ENCODE measurements around the gene CALN1. TPM values are rescaled to one million over a fixed set of nuclear protein-coding genes. Genes with fewer than 3 reads are reported as not detected.

Gene CALN1
- polyA plus RNA-seq, 1 donor (not counting 4 experiments of a cell fraction or from before 2014, with no cell fraction given): not detected

DNA sequence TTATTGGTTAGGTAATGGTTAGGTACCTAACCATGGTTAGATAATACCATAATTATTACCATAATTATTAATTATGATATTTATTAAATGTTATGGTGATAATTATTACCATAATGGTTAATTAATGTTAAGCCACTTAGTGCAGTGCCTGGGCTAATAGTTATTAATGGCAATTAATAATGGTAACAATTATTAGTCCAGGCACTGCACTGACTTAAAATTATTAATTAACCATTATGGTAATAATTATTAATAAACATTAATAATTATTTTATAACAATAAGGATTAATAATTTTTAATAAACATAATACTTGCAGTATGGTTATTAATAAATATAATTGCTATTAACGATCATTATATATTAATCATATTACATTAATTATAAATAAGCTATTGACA, 604.0 kb downstream of the CALN1 start:
- Histone ChIP-seq H3K4me1 (ENCODE audit: control insufficient read depth, extremely low read depth, insufficient read depth, low read length) (no peaks in the 10 kb centered on the region), H3K36me3 (ENCODE audit: control insufficient read depth in 2 of 2, extremely low read depth in 1 of 2, insufficient read depth in 2 of 2, low read length in 2 of 2) (no peaks in the 10 kb centered on the region), H3K79me2 (ENCODE audit: control insufficient read depth, insufficient read depth, low read length) (no peaks in the 10 kb centered on the region), H3K9me1 (ENCODE audit: control insufficient read depth, extremely low read depth, insufficient read depth, low read length) (no peaks in the 10 kb centered on the region), H3K4me2 (ENCODE audit: control insufficient read depth, extremely low read depth, insufficient read depth, low read depth, low read length) (no peak overlapping the region), H2AFZ (ENCODE audit: control insufficient read depth, low read length) (no peak overlapping the region), H3K9ac (ENCODE audit: control insufficient read depth, extremely low read depth, insufficient read depth, low read length) (no peak overlapping the region), H3K27me3 (ENCODE audit: control insufficient read depth, extremely low read depth, insufficient read depth, low read length) (no peaks in the 10 kb centered on the region), H3K27ac (ENCODE audit: control insufficient read depth, insufficient read depth, low read length) (no peak overlapping the region), H3K9me3 (ENCODE audit: control insufficient read depth, low read depth, low read length) (peaks cover 4% of the 10 kb centered on the region), H4K20me1 (ENCODE audit: control insufficient read depth, extremely low read depth, insufficient read depth, low read length) (no peaks in the 10 kb centered on the region), H3K4me3 (ENCODE audit: control insufficient read depth in 2 of 3, extremely low read depth in 1 of 3, insufficient read depth in 2 of 3, low read depth in 1 of 3, low read length in 3 of 3) (no peak overlapping the region)
- DNase-seq (ENCODE audit: low read depth, low spot score) (no peak), FAIRE-seq (no peak)
- dilution Hi-C loops (cut with MboI; ENCODE audit: extremely low pct_ligation_motif_present, low sequenced_read_pairs): no loop called here
- TF ChIP-seq, protein P1, sequence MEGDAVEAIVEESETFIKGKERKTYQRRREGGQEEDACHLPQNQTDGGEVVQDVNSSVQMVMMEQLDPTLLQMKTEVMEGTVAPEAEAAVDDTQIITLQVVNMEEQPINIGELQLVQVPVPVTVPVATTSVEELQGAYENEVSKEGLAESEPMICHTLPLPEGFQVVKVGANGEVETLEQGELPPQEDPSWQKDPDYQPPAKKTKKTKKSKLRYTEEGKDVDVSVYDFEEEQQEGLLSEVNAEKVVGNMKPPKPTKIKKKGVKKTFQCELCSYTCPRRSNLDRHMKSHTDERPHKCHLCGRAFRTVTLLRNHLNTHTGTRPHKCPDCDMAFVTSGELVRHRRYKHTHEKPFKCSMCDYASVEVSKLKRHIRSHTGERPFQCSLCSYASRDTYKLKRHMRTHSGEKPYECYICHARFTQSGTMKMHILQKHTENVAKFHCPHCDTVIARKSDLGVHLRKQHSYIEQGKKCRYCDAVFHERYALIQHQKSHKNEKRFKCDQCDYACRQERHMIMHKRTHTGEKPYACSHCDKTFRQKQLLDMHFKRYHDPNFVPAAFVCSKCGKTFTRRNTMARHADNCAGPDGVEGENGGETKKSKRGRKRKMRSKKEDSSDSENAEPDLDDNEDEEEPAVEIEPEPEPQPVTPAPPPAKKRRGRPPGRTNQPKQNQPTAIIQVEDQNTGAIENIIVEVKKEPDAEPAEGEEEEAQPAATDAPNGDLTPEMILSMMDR (optimal IDR thresholded peaks at IDR 0.05 in 1 of 3, IDR thresholded peaks at IDR 0.05 in 1 of 3, conservative IDR thresholded peaks at IDR 0.05 in 1 of 3; ENCODE audit: extremely low read depth in 1 of 3, insufficient read depth in 2 of 3, low read length in 3 of 3): no peak
- no peak for TF ChIP-seq EZH2 (IDR thresholded peaks at IDR 0.05; ENCODE audit: low read length)

DNA sequence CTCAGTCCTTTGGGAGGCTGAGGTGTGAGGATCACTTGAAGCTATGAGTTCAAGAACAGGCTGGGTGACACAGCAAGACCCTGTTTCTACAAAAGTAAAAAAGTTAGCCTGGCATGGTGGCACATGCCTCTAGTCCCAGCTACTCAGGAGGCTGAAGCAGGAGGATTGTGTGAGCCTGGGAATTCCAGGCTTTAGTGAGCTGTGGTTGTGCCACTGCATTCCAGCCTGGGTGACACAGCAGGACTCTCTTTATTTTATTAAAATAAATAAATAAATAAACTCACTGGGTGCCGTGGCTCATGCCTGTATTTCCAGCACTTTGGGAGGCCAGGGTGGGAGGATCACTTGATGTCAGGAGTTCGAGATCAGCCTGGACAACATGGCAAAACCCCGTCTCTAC, 607.9 kb downstream of the CALN1 start:
- dilution Hi-C loops (cut with MboI; ENCODE audit: extremely low pct_ligation_motif_present, low sequenced_read_pairs): no loop called here
- peaks cover 8% of the 10 kb centered on the region for H3K9me3 ChIP-seq (ENCODE audit: control insufficient read depth, low read depth, low read length)
- TF ChIP-seq, protein P1 (optimal IDR thresholded peaks at IDR 0.05 in 1 of 3, IDR thresholded peaks at IDR 0.05 in 1 of 3, conservative IDR thresholded peaks at IDR 0.05 in 1 of 3; ENCODE audit: extremely low read depth in 1 of 3, insufficient read depth in 2 of 3, low read length in 3 of 3): no peak
- TF ChIP-seq EZH2 (IDR thresholded peaks at IDR 0.05; ENCODE audit: low read length): no peak
- FAIRE-seq (no peak), DNase-seq (ENCODE audit: low read depth, low spot score) (no peak)
- no peak overlapping the region for H2AFZ ChIP-seq (ENCODE audit: control insufficient read depth, low read length)
- no peaks in the 10 kb centered on the region for H3K4me1 ChIP-seq (ENCODE audit: control insufficient read depth, extremely low read depth, insufficient read depth, low read length)
- H3K9ac ChIP-seq (ENCODE audit: control insufficient read depth, extremely low read depth, insufficient read depth, low read length): no peak overlapping the region
- H3K9me1 ChIP-seq (ENCODE audit: control insufficient read depth, extremely low read depth, insufficient read depth, low read length): no peaks in the 10 kb centered on the region
- H3K4me2 ChIP-seq (ENCODE audit: control insufficient read depth, extremely low read depth, insufficient read depth, low read depth, low read length): no peak overlapping the region
- no peak overlapping the region for H3K4me3 ChIP-seq (ENCODE audit: control insufficient read depth in 2 of 3, extremely low read depth in 1 of 3, insufficient read depth in 2 of 3, low read depth in 1 of 3, low read length in 3 of 3)
- H3K27ac ChIP-seq (ENCODE audit: control insufficient read depth, insufficient read depth, low read length): no peak overlapping the region
- H3K27me3 ChIP-seq (ENCODE audit: control insufficient read depth, extremely low read depth, insufficient read depth, low read length): no peaks in the 10 kb centered on the region
- no peaks in the 10 kb centered on the region for H3K36me3 ChIP-seq (ENCODE audit: control insufficient read depth in 2 of 2, extremely low read depth in 1 of 2, insufficient read depth in 2 of 2, low read length in 2 of 2)
- H4K20me1 ChIP-seq (ENCODE audit: control insufficient read depth, extremely low read depth, insufficient read depth, low read length): no peaks in the 10 kb centered on the region
- no peaks in the 10 kb centered on the region for H3K79me2 ChIP-seq (ENCODE audit: control insufficient read depth, insufficient read depth, low read length)
